ENCODE data around the gene GUCA1A.
A peak's percentile ranks its signal among the peaks of the same experiment; 100 is the strongest.
"Not testable (repeated sequence)": the region's sequence is repeated elsewhere in the genome, so short reads cannot be mapped to it uniquely, and the experiment has no call there.

GUCA1A gene

GRCh38 chr6:42177514-42178364 is 4.6 kb downstream of the GUCA1A start:
- DNase-seq (ENCODE audit: low read depth in 2 of 2) = no peak

- no peak for DNase-seq (ENCODE audit: low read depth in 2 of 2)
These were observed 6.2 kb downstream of the GUCA1A start for GRCh38 chr6:42179261-42179944.

- DNase-seq (ENCODE audit: low read depth in 2 of 2) = peak in 1 of 2 donors; percentile 20
These were observed 6.8 kb downstream of the GUCA1A start for GRCh38 chr6:42179945-42180313.

GRCh38 chr6:42182101-42182500 is 8.9 kb downstream of the GUCA1A start:
- no peak for DNase-seq (ENCODE audit: low read depth in 2 of 2)

- no peak for DNase-seq (ENCODE audit: low read depth in 2 of 2)
These were observed 11.3 kb downstream of the GUCA1A start for GRCh38 chr6:42184475-42184874.

GRCh38 chr6:42185597-42185996 is 12.4 kb downstream of the GUCA1A start:
- no peak for DNase-seq (ENCODE audit: low read depth in 2 of 2)

- no peak for DNase-seq (ENCODE audit: low read depth in 2 of 2)
These were observed 15.2 kb downstream of the GUCA1A start for GRCh38 chr6:42188406-42188805.

- no peak for DNase-seq (ENCODE audit: low read depth in 2 of 2)
These were observed 17.5 kb downstream of the GUCA1A start for GRCh38 chr6:42190554-42191183.

GRCh38 chr6:42192385-42192784 is 19.2 kb downstream of the GUCA1A start:
- not testable (repeated sequence) for DNase-seq (ENCODE audit: low read depth in 2 of 2)

GRCh38 chr6:42193491-42193894 is 20.3 kb downstream of the GUCA1A start:
- no peak for DNase-seq (ENCODE audit: low read depth in 2 of 2)

- DNase-seq (ENCODE audit: low read depth in 2 of 2) = no peak
These were observed 20.9 kb downstream of the GUCA1A start for GRCh38 chr6:42194056-42194455.

GRCh38 chr6:42195415-42195814 is 22.3 kb downstream of the GUCA1A start:
- no peak for DNase-seq (ENCODE audit: low read depth in 2 of 2)

GRCh38 chr6:42197555-42198362 is 24.6 kb downstream of the GUCA1A start:
- no peak for DNase-seq (ENCODE audit: low read depth in 2 of 2)

GRCh38 chr6:42199106-42199981 is 26.2 kb downstream of the GUCA1A start:
- no peak for DNase-seq (ENCODE audit: low read depth in 2 of 2)

GRCh38 chr6:42200035-42200434 is 26.9 kb downstream of the GUCA1A start:
- no peak for DNase-seq (ENCODE audit: low read depth in 2 of 2)

GRCh38 chr6:42201382-42201781 is 28.2 kb downstream of the GUCA1A start:
- DNase-seq (ENCODE audit: low read depth in 2 of 2) = no peak

GRCh38 chr6:42202131-42202915 is 29.2 kb downstream of the GUCA1A start:
- not testable (repeated sequence) for DNase-seq (ENCODE audit: low read depth in 2 of 2)

GRCh38 chr6:42203183-42203582 is 30.0 kb downstream of the GUCA1A start:
- DNase-seq (ENCODE audit: low read depth in 2 of 2) = no peak

GRCh38 chr6:42204768-42205282 is 31.7 kb downstream of the GUCA1A start:
- no peak for DNase-seq (ENCODE audit: low read depth in 2 of 2)

- not testable (repeated sequence) for DNase-seq (ENCODE audit: low read depth in 2 of 2)
These were observed 34.4 kb downstream of the GUCA1A start for GRCh38 chr6:42207559-42207958.

Data from stimulated activated CD8-positive, alpha-beta memory T cell treated with anti-CD3 and anti-CD28 coated beads, Interleukin-2, amount 100 ng/mL, for 48 hours (primary cell).